ENCODE results near the gene CNIH1. TPM values are rescaled to one million over a fixed set of nuclear protein-coding genes. Genes with fewer than 3 reads are reported as not detected.
"Not testable (repeated sequence)": the region's sequence is repeated elsewhere in the genome, so short reads cannot be mapped to it uniquely, and the experiment has no call there.

Gene CNIH1
- total RNA-seq, 1 experiment from 2014 or later: 149 TPM

- H3K27me3 ChIP-seq (ENCODE audit: insufficient read depth, low read length); H3K9ac ChIP-seq (ENCODE audit: low read length); ATAC-seq; RAD21 ChIA-PET (ENCODE audit: low non-redundant PET in 1 of 2, low total read pairs in 2 of 2, uncharacterized antibody in 2 of 2, unreplicated experiment in 2 of 2); DNase-seq (ENCODE audit: low read depth, low spot score); H3K36me3 ChIP-seq (ENCODE audit: control insufficient read depth in 1 of 2, insufficient read depth in 2 of 2, low read length in 2 of 2); H3K27ac ChIP-seq (ENCODE audit: low read depth, low read length); CTCF ChIA-PET; H2AFZ ChIP-seq (ENCODE audit: low read depth, low read length, poor library complexity, severe bottlenecking); intact Hi-C loops (cut with micrococcal nuclease); H3K9me2 ChIP-seq (ENCODE audit: insufficient read depth); H3K4me3 ChIP-seq (replicated peaks in 1 of 2; ENCODE audit: low read depth in 1 of 2, low read length in 2 of 2); BruUV-seq (replicated peaks); H3K9me3 ChIP-seq (ENCODE audit: control insufficient read depth in 1 of 2, insufficient read depth in 1 of 2, low read depth in 1 of 2, low read length in 2 of 2); H3K4me2 ChIP-seq (ENCODE audit: low read length): not testable (repeated sequence)
- H3K4me1 ChIP-seq (ENCODE audit: control insufficient read depth in 1 of 2, insufficient read depth in 2 of 2, low read length in 2 of 2): peaks cover 10 to 31% of the 10 kb centered on the region in 2 experiments; a peak in 3 of 4 replicates
- H4K20me1 ChIP-seq (ENCODE audit: insufficient read depth): peaks cover 16% of the 10 kb centered on the region; the same call in 1 of the 2 replicates
- peaks cover 79% of the 10 kb centered on the region for H3K79me2 ChIP-seq (ENCODE audit: insufficient read depth, low read length)
- POLR2A ChIA-PET: interaction anchor here (0.8 kb wide), 1 partner anchor 71 kb away, joined by 4 read pairs; no protein-coding TSS in a partner anchor
These were observed 3.2 kb downstream of the CNIH1 start for GRCh38 chr14:54437954-54438353.

GRCh38 chr14:54435500-54435981 lies 5.6 kb downstream of the CNIH1 start:
- no peak overlapping the region for H2AFZ ChIP-seq (ENCODE audit: low read depth, low read length, poor library complexity, severe bottlenecking)
- peaks cover 100% of the 10 kb centered on the region for H3K79me2 ChIP-seq (ENCODE audit: insufficient read depth, low read length)
- ChIA-PET CTCF (interaction anchor here (0.7 kb wide), 1 partner anchor 8 kb away, joined by 3 read pairs; no protein-coding TSS in a partner anchor), RAD21 (ENCODE audit: low non-redundant PET in 1 of 2, low total read pairs in 2 of 2, uncharacterized antibody in 2 of 2, unreplicated experiment in 2 of 2) (no interaction called here), POLR2A (no interaction called here)
- no peaks in the 10 kb centered on the region for H3K27me3 ChIP-seq (ENCODE audit: insufficient read depth, low read length)
- no peak overlapping the region for H3K4me2 ChIP-seq (ENCODE audit: low read length)
- no peak overlapping the region for H3K27ac ChIP-seq (ENCODE audit: low read depth, low read length)
- ATAC-seq (no peak), DNase-seq (ENCODE audit: low read depth, low spot score) (no peak)
- no peak overlapping the region for H3K9ac ChIP-seq (ENCODE audit: low read length)
- H3K36me3 ChIP-seq (ENCODE audit: control insufficient read depth in 1 of 2, insufficient read depth in 2 of 2, low read length in 2 of 2): peaks cover 4% of the 10 kb centered on the region in 2 experiments; a peak in 2 of 4 replicates
- peaks cover 5 to 21% of the 10 kb centered on the region in 2 experiments; a peak in 3 of 4 replicates for H3K4me1 ChIP-seq (ENCODE audit: control insufficient read depth in 1 of 2, insufficient read depth in 2 of 2, low read length in 2 of 2)
- intact Hi-C loops (cut with micrococcal nuclease): no loop called here
- H4K20me1 ChIP-seq (ENCODE audit: insufficient read depth): peaks cover 16% of the 10 kb centered on the region; the same call in 1 of the 2 replicates
- no peaks in the 10 kb centered on the region for H3K9me2 ChIP-seq (ENCODE audit: insufficient read depth)
- no peaks in the 10 kb centered on the region for H3K9me3 ChIP-seq (ENCODE audit: control insufficient read depth in 1 of 2, insufficient read depth in 1 of 2, low read depth in 1 of 2, low read length in 2 of 2)
- BruUV-seq (replicated peaks): no TSS peak
- no peak overlapping the region for H3K4me3 ChIP-seq (replicated peaks in 1 of 2; ENCODE audit: low read depth in 1 of 2, low read length in 2 of 2)
- TF ChIP-seq SIN3A (IDR thresholded peaks at IDR 0.05; ENCODE audit: low read depth): no peak
- TF ChIP-seq CBX3 (IDR thresholded peaks at IDR 0.05; ENCODE audit: low read depth): no peak
- no peak for TF ChIP-seq EZH2 (IDR thresholded peaks at IDR 0.05)
- no peak for TF ChIP-seq FOSL1 (IDR thresholded peaks at IDR 0.05; ENCODE audit: low read depth)
- TF ChIP-seq YY1 (IDR thresholded peaks at IDR 0.05; ENCODE audit: extremely low read depth, insufficient replicate concordance, low read depth, low read length): no peak
- TF ChIP-seq MAX (IDR thresholded peaks at IDR 0.05): no peak
- no peak for TF ChIP-seq POLR2A (IDR thresholded peaks at IDR 0.05; ENCODE audit: borderline replicate concordance, extremely low read depth, insufficient read depth, insufficient read length)
- TF ChIP-seq SRF (IDR thresholded peaks at IDR 0.05; ENCODE audit: low read depth): no peak
- no peak for TF ChIP-seq SP1 (IDR thresholded peaks at IDR 0.05; ENCODE audit: low read depth)
- TF ChIP-seq ZFX (IDR thresholded peaks at IDR 0.05): no peak
- TF ChIP-seq ZNF274 (IDR thresholded peaks at IDR 0.05; ENCODE audit: low read depth, low read length): no peak
- no peak for TF ChIP-seq JUND (IDR thresholded peaks at IDR 0.05)
- no peak for TF ChIP-seq CEBPB (IDR thresholded peaks at IDR 0.05; ENCODE audit: low read depth)
- no peak for TF ChIP-seq ATF3 (IDR thresholded peaks at IDR 0.05)
- TF ChIP-seq POLR2AphosphoS5 (IDR thresholded peaks at IDR 0.05; ENCODE audit: low read depth, low read length): no peak
- no peak for TF ChIP-seq REST (IDR thresholded peaks at IDR 0.05; ENCODE audit: low read depth)
